Gastroesophageal sphincter (tissue), 4 donors: ENCODE measurements around the gene IGFBP6. TPM values are rescaled to one million over a fixed set of nuclear protein-coding genes. Genes with fewer than 3 reads are reported as not detected.

ENCODE experiments used
- ATAC-seq: fragments of 150-250 bp; one replicate; pipeline ENCODE4 v1.9.1; 2016; ENCODE audit warnings: mild to moderate bottlenecking, moderate library complexity
- H3K27ac ChIP-seq, 4 donors: fragments of 200-600 bp; sonication (generic) in 3 of 4; 1 replicate in 3 of 4; 2 replicates in 1 of 4; pipeline ENCODE4 v1.5.1; 2016 to 2019
- H3K27me3 ChIP-seq: fragments of 200-600 bp; sonication (generic); one replicate; pipeline ENCODE4 v1.5.1; 2019
- H3K36me3 ChIP-seq, 2 donors: fragments of 200-600 bp; sonication (generic); one replicate each; pipeline ENCODE4 v1.5.1; 2019; ENCODE audit warnings: control low read depth in 1 of 2
- H3K4me1 ChIP-seq, 3 donors: fragments of 200-600 bp; sonication (generic); 1 replicate in 2 of 3; 2 replicates in 1 of 3; pipeline ENCODE4 v1.5.1; 2016 to 2019; ENCODE audit warnings: control low read depth in 2 of 3
- H3K4me3 ChIP-seq, 2 donors: fragments of 200-600 bp; sonication (generic); one replicate each; pipeline ENCODE4 v1.5.1; 2019; ENCODE audit warnings: mild to moderate bottlenecking in 1 of 2, moderate library complexity in 1 of 2
- H3K9me3 ChIP-seq, 3 donors: fragments of 200-600 bp; sonication (generic); one replicate each; pipeline ENCODE4 v1.5.1; 2017 to 2019; ENCODE audit warnings: control low read depth in 2 of 3
- CTCF ChIP-seq, 4 experiments: fragments of 200-600 bp in 2 of 4; fragments of 450-650 bp in 2 of 4; sonication (generic) in 1 of 4; IDR thresholded peaks; one replicate each; pipeline ENCODE4 v1.5.1; 2017 to 2019; ENCODE audit warnings: antibody characterized with exemption in 4 of 4, mild to moderate bottlenecking in 2 of 4, moderate library complexity in 2 of 4
- EP300 ChIP-seq: sonication (generic); formaldehyde crosslinking; IDR thresholded peaks from one replicate; pipeline ENCODE4 v1.6.1; 2017; ENCODE audit warnings: antibody characterized with exemption, mild to moderate bottlenecking
- POLR2A ChIP-seq, 2 donors: fragments of 450-650 bp; IDR thresholded peaks; one replicate each; pipeline ENCODE4 v1.6.1; 2017; ENCODE audit warnings: antibody characterized with exemption in 2 of 2, mild to moderate bottlenecking in 2 of 2, moderate library complexity in 1 of 2
- POLR2AphosphoS5 ChIP-seq: sonication (generic); formaldehyde crosslinking; IDR thresholded peaks from one replicate; pipeline ENCODE4 v1.6.1; 2017; ENCODE audit warnings: antibody characterized with exemption
- WGBS, 2 donors: methylation state at CpG; one replicate each; pipeline ENCODE4 v1.1.5; 2018; ENCODE audit warnings: low coverage in 1 of 2; 5-methylcytosine and 5-hydroxymethylcytosine counted together
- total RNA-seq, 4 donors: library from RNA; depleted of rRNA; stranded (reverse); fragments of >200 nt; gene quantifications; one replicate each; pipeline ENCODE4 v1.1.0, GENCODE V29; 2016

Gene IGFBP6
- total RNA-seq = 1,000 to 10,000 TPM in 2 of 4 donors, 100 to 1,000 TPM in 2; 632 to 1,838 (median 914) TPM

- peaks cover 0 to 75% (median 32%) of the 10 kb centered on the region in 3 donors for H3K4me1 ChIP-seq
- peak in 3 of 4 experiments; percentile 45 to 55 (median 54) for TF ChIP-seq CTCF (IDR thresholded peaks at IDR 0.05)
- TF ChIP-seq EP300 = no peak
- TF ChIP-seq POLR2A (IDR thresholded peaks at IDR 0.05) = peak; percentile 43 to 70
- TF ChIP-seq POLR2AphosphoS5 = peak; percentile 10
- H3K9me3 ChIP-seq = no peaks in the 10 kb centered on the region
- H3K27me3 ChIP-seq = no peaks in the 10 kb centered on the region
- peak within 1 kb of the TSS; percentile 56 to 97 (median 89) for H3K27ac ChIP-seq
- H3K36me3 ChIP-seq = peaks cover 0 to 25% of the 10 kb centered on the region in 2 donors
- peak; percentile 46 for ATAC-seq
- 0% methylated on average over 2 of the region's 51 CpGs; no CpG with 5 or more reads in 1 of the 2 donors for WGBS, 2 donors
- H3K4me3 ChIP-seq = peak within 1 kb of the TSS; percentile 43 to 83
Measured at GRCh38 chr12:53097564-53098353, at the start of gene IGFBP6. IGFBP6 (plus strand) TSS chr12:53097667; CDS start chr12:53097718, 51 bp downstream.

- 14 to 38% methylated on average over 1 to 2 of the region's 10 CpGs for WGBS, 2 donors
- H3K27ac ChIP-seq = peak overlapping the region; percentile 97 to 100 (median 99)
- H3K27me3 ChIP-seq = no peaks in the 10 kb centered on the region
- no peak for ATAC-seq
- no peaks in the 10 kb centered on the region for H3K9me3 ChIP-seq
- peak overlapping the region; percentile 57 to 85 for H3K4me3 ChIP-seq
- peaks cover 0 to 18% of the 10 kb centered on the region in 2 donors for H3K36me3 ChIP-seq
- TF ChIP-seq POLR2A (IDR thresholded peaks at IDR 0.05) = no peak
- TF ChIP-seq POLR2AphosphoS5 = peak; percentile 57
- TF ChIP-seq EP300 = no peak
- peak in 3 of 4 experiments; percentile 8 to 39 (median 9) for TF ChIP-seq CTCF (IDR thresholded peaks at IDR 0.05)
- peaks cover 0 to 87% (median 64%) of the 10 kb centered on the region in 3 donors for H3K4me1 ChIP-seq
Measured at GRCh38 chr12:53048033-53048779, 49.3 kb upstream of the IGFBP6 start.

GRCh38 chr12:53048780-53049401 lies 48.6 kb upstream of the IGFBP6 start:
- Histone ChIP-seq H3K27ac (peak overlapping the region; percentile 97 to 100 (median 99)), H3K36me3 (peaks cover 0 to 17% of the 10 kb centered on the region in 2 donors), H3K9me3 (no peaks in the 10 kb centered on the region), H3K27me3 (no peaks in the 10 kb centered on the region), H3K4me1 (peaks cover 0 to 87% (median 70%) of the 10 kb centered on the region in 3 donors), H3K4me3 (peak overlapping the region; percentile 57 to 85)
- WGBS, 2 donors = 10 to 14% methylated on average over 1 of the region's 6 CpGs
- no peak for ATAC-seq
- peak; percentile 36 for TF ChIP-seq POLR2AphosphoS5
- no peak for TF ChIP-seq EP300
- peak in 1 of 2 donors; percentile 3 for TF ChIP-seq POLR2A (IDR thresholded peaks at IDR 0.05)
- TF ChIP-seq CTCF (IDR thresholded peaks at IDR 0.05) = no peak

GRCh38 chr12:53049571-53050318 lies 47.7 kb upstream of the IGFBP6 start, which contains the start of gene TNS2:
TNS2 (plus strand) TSS chr12:53050065; CDS start chr12:53050186, 121 bp downstream.
- no peaks in the 10 kb centered on the region for H3K9me3 ChIP-seq

More at GRCh38 chr12:53049571-53050318, 47.7 kb upstream of the IGFBP6 start, which contains the start of gene TNS2:
- ATAC-seq = peak; percentile 24
- Histone ChIP-seq H3K36me3 (peaks cover 0 to 17% of the 10 kb centered on the region in 2 donors), H3K4me3 (peak within 1 kb of the TSS; percentile 57 to 85), H3K27me3 (no peaks in the 10 kb centered on the region), H3K4me1 (peaks cover 0 to 85% (median 65%) of the 10 kb centered on the region in 3 donors), H3K27ac (peak within 1 kb of the TSS; percentile 97 to 100 (median 99))
- 0 to 5% methylated on average over 6 to 7 of the region's 20 CpGs for WGBS, 2 donors
- peak; percentile 70 for TF ChIP-seq POLR2AphosphoS5
- peak; percentile 77 to 86 for TF ChIP-seq POLR2A (IDR thresholded peaks at IDR 0.05)
- TF ChIP-seq EP300 = no peak
